HG03196 (cell line): ENCODE results near the gene ARHGEF17.

ENCODE experiments used
- ATAC-seq: cut with Tn5 transposase; IDR thresholded peaks from one replicate; pipeline ENCODE4 v1.9.1; 2021; ENCODE audit not compliant: unreplicated experiment

The ARHGEF17 gene

DNA sequence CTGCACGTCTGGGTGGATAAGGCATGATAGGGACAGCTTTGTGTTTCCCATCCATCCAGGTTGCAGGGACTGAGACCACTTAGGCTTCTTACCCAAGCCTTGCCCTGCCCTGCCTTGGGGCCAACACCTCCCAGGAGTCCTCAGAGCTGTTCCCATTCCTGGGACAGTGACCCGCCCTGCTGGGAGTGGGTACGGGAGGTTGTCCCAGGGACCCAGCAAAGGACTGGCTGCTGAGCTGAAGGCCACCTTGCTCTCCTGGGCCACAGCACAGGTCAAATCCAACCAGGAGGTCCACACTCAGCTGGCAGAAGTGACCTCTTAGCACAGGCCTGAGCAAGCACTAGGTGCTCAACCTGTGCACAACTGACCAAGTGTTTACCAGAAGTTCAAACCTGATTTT, 16.9 kb upstream of the ARHGEF17 start:
- no peak for ATAC-seq

- no peak for ATAC-seq
These were observed 16.1 kb upstream of the ARHGEF17 start for GRCh38 chr11:73291781-73292524.

GRCh38 chr11:73292525-73292894, 15.6 kb upstream of the ARHGEF17 start:
- ATAC-seq = no peak

- ATAC-seq = no peak
These were observed 14.6 kb upstream of the ARHGEF17 start for GRCh38 chr11:73293356-73293936.

DNA sequence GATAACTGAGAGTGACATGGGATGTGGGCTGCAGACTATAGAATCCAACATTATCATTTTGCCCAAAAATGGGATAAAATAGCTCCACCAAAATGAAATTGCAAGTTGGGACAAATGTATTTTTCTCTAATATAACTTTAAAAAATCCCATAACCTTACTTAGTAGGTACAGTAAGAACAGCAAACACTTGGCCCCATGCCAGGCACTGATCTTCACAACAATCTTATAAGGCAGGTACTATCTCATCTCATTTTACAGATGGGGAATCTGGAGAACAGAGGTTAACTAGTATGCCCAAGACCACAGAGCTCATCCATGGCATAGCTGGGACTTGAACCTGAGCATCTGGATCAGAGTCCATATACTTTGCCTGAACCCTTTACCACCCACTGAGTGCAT, 13.5 kb upstream of the ARHGEF17 start:
- no peak for ATAC-seq

DNA sequence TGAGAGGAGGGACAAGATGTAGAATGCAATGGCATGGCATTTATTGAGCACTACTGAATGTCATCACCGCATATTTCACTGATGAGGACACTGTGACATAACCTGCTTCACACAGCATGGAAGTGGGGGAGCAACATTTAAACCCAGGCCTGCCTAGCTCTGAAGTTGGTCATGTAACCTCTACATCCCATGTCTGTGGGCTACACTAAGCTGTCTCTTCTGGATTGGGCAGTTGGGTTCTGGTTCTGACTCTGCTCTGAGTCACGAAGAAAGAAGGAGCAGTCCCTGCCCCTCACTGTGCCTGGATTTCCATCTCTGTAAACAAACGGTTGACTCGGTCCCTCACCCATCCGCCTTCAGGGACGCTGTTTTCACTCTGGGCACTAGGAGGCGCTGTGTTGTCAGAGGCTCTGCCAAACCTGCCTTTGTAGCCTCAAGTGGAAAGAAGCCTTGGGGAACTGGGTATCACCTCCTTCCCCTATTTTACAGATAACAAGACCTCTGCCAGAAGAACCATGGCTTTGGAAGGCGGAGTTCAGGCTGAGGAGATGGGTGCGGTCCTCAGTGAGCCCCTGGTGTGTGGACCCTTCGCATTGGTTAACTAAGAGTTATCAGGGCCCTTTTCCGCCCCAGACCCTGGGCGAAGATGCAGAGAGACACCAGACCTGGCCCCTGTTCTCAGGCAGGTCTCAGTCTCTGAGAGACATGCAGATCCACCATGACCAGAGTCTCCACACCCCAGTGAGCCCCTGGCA, 12.7 kb upstream of the ARHGEF17 start:
- ATAC-seq = no peak

- no peak for ATAC-seq
These were observed 12.1 kb upstream of the ARHGEF17 start for GRCh38 chr11:73295996-73296318.

GRCh38 chr11:73296501-73297230, 11.4 kb upstream of the ARHGEF17 start:
- ATAC-seq = no peak

- ATAC-seq = no peak
These were observed 10.9 kb upstream of the ARHGEF17 start for GRCh38 chr11:73297231-73297590.

DNA sequence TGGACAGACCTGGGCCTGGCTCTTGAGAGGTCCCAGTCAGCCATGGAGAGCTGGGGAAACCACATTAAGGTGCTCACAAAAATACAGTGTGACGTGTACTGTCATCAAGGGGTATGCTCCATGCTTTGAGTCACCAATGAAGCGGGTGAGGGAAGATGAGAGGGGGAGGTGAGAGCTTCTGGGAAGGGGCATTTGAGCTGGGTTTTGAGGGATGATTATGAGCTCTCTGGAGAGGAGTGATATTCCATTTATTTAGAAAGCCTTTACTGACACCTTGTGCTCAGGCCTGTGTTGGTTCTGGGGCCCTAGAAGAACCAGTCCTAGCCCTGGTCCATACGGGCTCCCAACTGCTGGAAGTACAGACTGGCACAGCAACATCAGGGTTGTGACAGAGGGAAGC, 10.4 kb upstream of the ARHGEF17 start:
- ATAC-seq = no peak

GRCh38 chr11:73298233-73298632, 9.8 kb upstream of the ARHGEF17 start:
- ATAC-seq = no peak

GRCh38 chr11:73299751-73300150, 8.3 kb upstream of the ARHGEF17 start:
- ATAC-seq = no peak

DNA sequence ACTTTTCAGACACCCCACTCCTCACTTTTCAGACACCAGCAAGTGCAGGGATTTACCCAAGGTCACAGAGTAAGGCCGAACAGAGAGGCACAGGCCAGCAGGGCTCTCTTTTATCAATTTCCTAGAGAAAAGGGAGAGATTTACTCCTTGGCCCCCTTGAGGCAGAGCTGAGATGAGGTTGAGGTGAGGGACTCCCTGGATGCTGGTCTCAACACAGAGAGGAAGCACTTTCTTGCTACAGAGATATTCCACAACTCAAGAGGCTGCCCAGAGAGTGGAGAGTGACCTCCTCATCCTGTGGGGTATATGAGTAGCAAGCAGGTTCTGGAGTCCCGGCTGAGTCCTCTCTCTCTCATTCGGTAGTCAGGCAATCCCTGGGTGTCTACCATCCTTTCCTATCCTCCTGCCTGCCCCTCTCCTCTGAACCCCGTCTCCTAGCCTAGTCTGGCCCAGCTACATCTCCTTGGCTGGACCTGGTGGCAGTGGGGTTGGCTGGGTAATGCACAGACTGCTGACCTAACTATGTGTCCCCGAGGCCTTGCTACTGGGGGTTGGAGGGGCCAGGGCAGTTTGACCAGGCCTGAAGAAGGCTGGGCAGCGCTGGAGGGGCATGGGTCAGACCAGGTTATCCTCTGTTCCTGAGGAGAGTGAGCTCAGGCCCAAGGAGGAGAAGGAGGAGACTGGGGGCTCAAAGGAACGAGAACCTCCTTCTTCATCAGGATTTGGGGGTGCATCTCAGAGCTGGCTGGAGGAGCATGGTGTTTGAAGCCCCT, 1.8 kb upstream of the ARHGEF17 start:
- no peak for ATAC-seq

GRCh38 chr11:73306977-73307322, 1.1 kb upstream of the ARHGEF17 start:
- ATAC-seq = no peak

GRCh38 chr11:73307323-73308002, 613 bp upstream of the ARHGEF17 start:
- ATAC-seq = peak; percentile 62

DNA sequence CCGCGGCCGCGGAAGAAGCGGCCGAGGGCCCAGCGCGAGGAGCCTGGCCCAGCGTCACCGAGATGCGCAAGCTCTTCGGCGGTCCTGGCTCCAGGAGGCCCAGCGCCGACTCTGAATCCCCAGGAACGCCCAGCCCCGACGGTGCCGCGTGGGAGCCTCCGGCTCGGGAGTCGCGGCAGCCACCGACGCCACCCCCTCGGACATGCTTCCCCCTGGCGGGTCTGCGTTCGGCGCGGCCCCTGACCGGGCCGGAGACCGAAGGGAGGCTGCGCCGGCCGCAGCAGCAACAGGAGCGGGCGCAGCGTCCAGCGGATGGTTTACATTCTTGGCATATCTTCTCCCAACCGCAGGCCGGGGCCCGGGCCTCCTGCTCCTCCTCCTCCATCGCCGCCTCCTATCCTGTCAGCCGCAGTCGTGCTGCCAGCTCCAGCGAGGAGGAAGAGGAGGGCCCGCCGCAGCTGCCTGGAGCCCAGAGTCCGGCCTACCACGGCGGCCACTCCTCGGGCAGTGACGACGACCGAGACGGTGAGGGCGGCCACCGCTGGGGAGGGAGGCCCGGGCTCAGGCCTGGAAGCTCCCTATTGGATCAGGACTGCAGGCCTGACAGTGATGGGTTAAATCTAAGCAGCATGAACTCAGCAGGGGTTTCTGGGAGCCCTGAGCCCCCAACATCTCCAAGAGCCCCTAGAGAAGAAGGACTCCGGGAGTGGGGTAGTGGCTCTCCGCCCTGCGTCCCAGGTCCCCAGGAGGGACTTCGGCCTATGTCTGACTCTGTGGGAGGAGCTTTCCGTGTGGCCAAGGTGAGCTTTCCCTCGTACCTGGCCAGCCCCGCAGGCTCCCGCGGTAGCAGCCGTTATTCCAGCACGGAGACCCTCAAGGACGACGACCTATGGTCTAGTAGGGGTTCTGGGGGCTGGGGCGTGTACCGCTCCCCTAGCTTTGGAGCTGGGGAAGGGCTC, 1.2 kb downstream of the ARHGEF17 start:
- no peak for ATAC-seq

GRCh38 chr11:73310076-73310475, 2.0 kb downstream of the ARHGEF17 start:
- ATAC-seq = no peak

DNA sequence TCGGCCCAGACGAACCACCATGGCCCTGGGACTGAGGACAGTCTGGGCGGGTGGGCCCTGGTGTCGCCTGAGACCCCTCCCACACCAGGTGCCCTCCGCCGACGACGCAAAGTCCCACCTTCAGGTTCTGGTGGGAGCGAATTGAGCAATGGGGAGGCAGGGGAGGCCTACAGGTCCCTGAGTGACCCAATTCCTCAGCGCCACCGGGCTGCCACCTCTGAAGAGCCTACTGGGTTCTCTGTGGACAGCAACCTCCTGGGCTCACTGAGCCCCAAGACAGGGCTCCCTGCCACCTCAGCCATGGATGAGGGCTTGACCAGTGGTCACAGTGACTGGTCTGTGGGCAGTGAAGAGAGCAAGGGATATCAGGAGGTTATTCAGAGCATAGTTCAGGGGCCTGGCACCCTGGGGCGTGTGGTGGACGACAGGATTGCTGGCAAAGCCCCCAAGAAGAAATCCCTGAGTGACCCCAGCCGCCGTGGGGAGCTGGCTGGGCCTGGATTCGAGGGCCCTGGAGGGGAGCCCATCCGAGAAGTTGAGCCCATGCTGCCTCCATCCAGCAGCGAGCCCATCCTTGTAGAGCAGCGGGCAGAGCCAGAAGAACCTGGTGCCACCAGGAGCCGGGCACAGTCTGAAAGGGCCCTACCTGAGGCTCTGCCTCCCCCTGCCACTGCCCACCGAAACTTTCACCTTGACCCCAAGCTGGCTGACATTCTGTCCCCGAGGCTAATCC, 2.8 kb downstream of the ARHGEF17 start:
- ATAC-seq = no peak

GRCh38 chr11:73311394-73311869, 3.4 kb downstream of the ARHGEF17 start:
- ATAC-seq = no peak
